Loucy (cell line): ENCODE measurements around the gene PACRG.

Source experiments
- EZH2phosphoT487 ChIP-seq: fragments of 200-600 bp; IDR thresholded peaks from 2 replicates; pipeline ENCODE4 v1.6.1; 2018; ENCODE audit warnings: antibody characterized with exemption, mild to moderate bottlenecking, moderate library complexity, borderline replicate concordance
- TF ChIP-seq, protein P1 (sequence below): fragments of 200-600 bp; sonication (generic); conservative IDR thresholded peaks from 2 replicates; pipeline ENCODE4 v1.5.1; 2014; ENCODE audit warnings: mild to moderate bottlenecking, antibody characterized with exemption, low read length

DNA sequence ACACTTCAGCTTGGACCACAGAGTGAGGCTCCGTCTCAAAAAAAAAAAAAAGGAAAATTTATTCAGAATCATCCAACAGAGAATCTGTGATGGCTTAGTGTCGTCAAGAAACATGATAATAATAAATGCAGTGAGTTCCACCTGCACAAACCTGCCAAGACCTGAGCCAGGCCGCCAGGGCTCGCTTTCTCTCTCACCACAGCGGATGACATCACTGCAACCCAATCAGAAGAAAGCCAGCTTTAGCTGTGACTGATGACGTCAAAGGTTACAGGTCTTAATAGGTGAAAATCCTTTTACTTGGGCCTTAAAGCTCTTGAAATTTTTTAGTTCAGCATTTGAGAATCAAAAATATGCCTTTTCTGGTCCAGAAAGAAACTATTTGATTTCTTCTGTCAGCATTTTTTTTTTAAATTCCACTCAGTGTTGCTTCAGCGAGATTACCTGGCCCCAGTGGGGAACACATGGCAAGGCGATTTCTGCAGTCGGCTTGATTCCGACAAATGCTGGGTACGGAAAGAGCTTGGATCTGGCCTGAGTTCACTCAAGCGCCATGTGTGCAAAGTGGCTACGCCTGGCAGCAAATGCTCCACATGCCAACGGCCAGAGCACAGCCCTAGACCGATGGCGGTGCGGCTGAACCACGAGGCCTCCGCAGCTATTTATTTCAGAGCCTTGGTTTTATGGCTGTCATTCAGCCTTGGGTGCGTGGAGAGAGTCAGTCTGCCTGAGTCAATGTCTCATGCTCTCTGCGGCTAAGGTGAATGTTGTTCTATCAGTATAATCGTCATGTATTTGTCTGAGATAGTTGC lies 581.1 kb downstream of the PACRG start:
- TF ChIP-seq EZH2phosphoT487 = no peak
- TF ChIP-seq, protein P1, sequence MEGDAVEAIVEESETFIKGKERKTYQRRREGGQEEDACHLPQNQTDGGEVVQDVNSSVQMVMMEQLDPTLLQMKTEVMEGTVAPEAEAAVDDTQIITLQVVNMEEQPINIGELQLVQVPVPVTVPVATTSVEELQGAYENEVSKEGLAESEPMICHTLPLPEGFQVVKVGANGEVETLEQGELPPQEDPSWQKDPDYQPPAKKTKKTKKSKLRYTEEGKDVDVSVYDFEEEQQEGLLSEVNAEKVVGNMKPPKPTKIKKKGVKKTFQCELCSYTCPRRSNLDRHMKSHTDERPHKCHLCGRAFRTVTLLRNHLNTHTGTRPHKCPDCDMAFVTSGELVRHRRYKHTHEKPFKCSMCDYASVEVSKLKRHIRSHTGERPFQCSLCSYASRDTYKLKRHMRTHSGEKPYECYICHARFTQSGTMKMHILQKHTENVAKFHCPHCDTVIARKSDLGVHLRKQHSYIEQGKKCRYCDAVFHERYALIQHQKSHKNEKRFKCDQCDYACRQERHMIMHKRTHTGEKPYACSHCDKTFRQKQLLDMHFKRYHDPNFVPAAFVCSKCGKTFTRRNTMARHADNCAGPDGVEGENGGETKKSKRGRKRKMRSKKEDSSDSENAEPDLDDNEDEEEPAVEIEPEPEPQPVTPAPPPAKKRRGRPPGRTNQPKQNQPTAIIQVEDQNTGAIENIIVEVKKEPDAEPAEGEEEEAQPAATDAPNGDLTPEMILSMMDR = no peak
